ENCODE measurements around the gene E2F4. TPM values are rescaled to one million over a fixed set of nuclear protein-coding genes. Genes with fewer than 3 reads are reported as not detected.

The E2F4 gene
- total RNA-seq, 6 experiments from 2014 or later: 14.4 to 36.4 (median 22.4) TPM

GRCh38 chr16:67190448-67191399 lies 1.2 kb upstream of the E2F4 start:
- peaks cover 0 to 25% (median 7%) of the 10 kb centered on the region in 4 donors for H3K4me1 ChIP-seq
- WGBS (ENCODE audit: insufficient coverage, low coverage, low lambda C conversion rate, missing lambda C conversion rate): 70% methylated on average over 8 of the region's 13 CpGs

DNA sequence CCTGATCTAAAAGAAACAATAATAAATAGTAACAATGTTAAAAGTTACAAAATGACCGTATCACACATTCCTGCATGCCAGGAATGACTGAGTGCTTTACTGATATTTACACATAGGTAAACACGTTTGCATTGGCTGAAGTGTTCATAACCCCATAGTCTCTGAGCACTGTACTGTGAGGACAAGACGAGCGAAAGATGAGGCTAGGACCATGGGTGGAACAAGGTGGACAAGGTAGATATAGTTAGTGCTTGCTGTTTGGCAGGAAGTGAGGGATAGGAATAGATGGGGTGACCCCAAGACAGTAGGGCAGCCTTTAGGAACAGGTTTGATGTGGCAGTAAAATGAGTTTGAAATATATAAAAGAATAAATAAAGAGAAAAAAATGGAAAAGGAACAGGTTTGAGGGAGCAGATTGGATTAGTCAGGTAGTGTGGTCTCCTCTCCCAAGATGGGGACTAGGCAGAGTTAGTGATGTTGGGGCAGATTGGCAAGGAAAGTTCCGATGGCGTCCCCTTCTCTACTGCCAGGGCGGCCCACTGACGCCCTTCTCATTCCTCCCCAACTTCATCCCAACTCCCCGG lies 452 bp upstream of the E2F4 start:
- peaks cover 0 to 25% (median 16%) of the 10 kb centered on the region in 4 donors for H3K36me3 ChIP-seq
- intact Hi-C loops (cut with DNase I): no loop called here
- TF ChIP-seq CTCF (IDR thresholded peaks at IDR 0.05) (no peak), POLR2A (IDR thresholded peaks at IDR 0.05) (no peak)
- peaks cover 0 to 24% (median 6%) of the 10 kb centered on the region in 4 donors for H3K4me1 ChIP-seq
- no peaks in the 10 kb centered on the region for H3K27me3 ChIP-seq
- H3K4me3 ChIP-seq: peak overlapping the region in 2 of 3 donors; percentile 100
- no peak for DNase-seq
- ATAC-seq: no peak
- H3K27ac ChIP-seq: no peak overlapping the region
- 15% methylated on average over 9 of the region's 9 CpGs for WGBS (ENCODE audit: insufficient coverage, low coverage, low lambda C conversion rate, missing lambda C conversion rate)
- H3K9me3 ChIP-seq: no peaks in the 10 kb centered on the region

More at GRCh38 chr16:67190448-67191399, 1.2 kb upstream of the E2F4 start:
- intact Hi-C loops (cut with DNase I): no loop called here
- DNase-seq (no peak), ATAC-seq (no peak)
- Histone ChIP-seq H3K36me3 (peaks cover 0 to 17% (median 11%) of the 10 kb centered on the region in 4 donors), H3K27me3 (no peaks in the 10 kb centered on the region), H3K27ac (no peak overlapping the region), H3K4me3 (no peak overlapping the region), H3K9me3 (no peaks in the 10 kb centered on the region)
- TF ChIP-seq POLR2A (IDR thresholded peaks at IDR 0.05) (no peak), CTCF (IDR thresholded peaks at IDR 0.05) (no peak)

GRCh38 chr16:67192781-67193361 lies 916 bp downstream of the E2F4 start:
- ATAC-seq: no peak
- H3K27ac ChIP-seq: peak overlapping the region; percentile 40 to 62 (median 56)
- peak overlapping the region; percentile 67 to 100 (median 100) for H3K4me3 ChIP-seq
- H3K4me1 ChIP-seq: peaks cover 0 to 24% (median 6%) of the 10 kb centered on the region in 4 donors
- TF ChIP-seq POLR2A (IDR thresholded peaks at IDR 0.05) (no peak), CTCF (IDR thresholded peaks at IDR 0.05) (no peak)
- intact Hi-C loops (cut with DNase I): no loop called here
- 23% methylated on average over 7 of the region's 17 CpGs for WGBS (ENCODE audit: insufficient coverage, low coverage, low lambda C conversion rate, missing lambda C conversion rate)
- DNase-seq: no peak
- H3K27me3 ChIP-seq: no peaks in the 10 kb centered on the region
- H3K36me3 ChIP-seq: peaks cover 0 to 34% (median 17%) of the 10 kb centered on the region in 4 donors
- H3K9me3 ChIP-seq: no peaks in the 10 kb centered on the region

DNA sequence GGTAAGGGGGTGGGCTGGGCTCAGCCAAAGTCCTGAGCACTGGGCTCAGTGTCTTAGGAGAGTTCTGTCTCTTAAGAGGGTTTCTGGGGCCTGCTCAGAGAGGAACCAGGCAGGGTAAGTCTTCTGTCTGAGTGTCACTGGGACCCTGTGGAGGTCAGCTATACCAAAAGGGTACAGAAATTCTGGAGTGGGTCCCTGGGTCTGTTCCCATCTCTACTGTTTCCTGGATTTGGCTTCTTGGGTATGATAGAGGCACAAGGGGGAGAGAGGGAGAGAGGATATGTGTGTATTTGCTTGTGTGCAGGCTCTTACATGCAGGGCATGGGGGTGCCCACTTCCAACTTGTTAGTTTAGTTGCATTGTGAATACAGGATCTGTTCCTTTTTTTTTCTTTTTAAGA lies 1.6 kb downstream of the E2F4 start:
- TF ChIP-seq POLR2A (IDR thresholded peaks at IDR 0.05) (no peak), CTCF (IDR thresholded peaks at IDR 0.05) (no peak)
- DNase-seq (no peak), ATAC-seq (no peak)
- no peak overlapping the region for H3K27ac ChIP-seq
- no peak overlapping the region for H3K4me3 ChIP-seq
- H3K4me1 ChIP-seq: peaks cover 0 to 24% (median 6%) of the 10 kb centered on the region in 4 donors
- no peaks in the 10 kb centered on the region for H3K9me3 ChIP-seq
- H3K36me3 ChIP-seq: peaks cover 0 to 41% (median 18%) of the 10 kb centered on the region in 4 donors
- intact Hi-C loops (cut with DNase I): no loop called here
- no peaks in the 10 kb centered on the region for H3K27me3 ChIP-seq
